GM10266 (cell line): ENCODE measurements around the gene SLC9A5.

Experiments used
- DNase-seq: peaks from one replicate; pipeline ENCODE4 v3.0.0; 2012; ENCODE audit errors: extremely low spot score
- TF ChIP-seq, protein P1 (sequence below): IDR thresholded peaks from 2 replicates; pipeline ENCODE4 v1.5.1; 2012; ENCODE audit warnings: mild to moderate bottlenecking, low read depth; ENCODE audit not compliant: control insufficient read depth, insufficient read depth; ENCODE audit errors: missing control alignments

SLC9A5 gene

DNA sequence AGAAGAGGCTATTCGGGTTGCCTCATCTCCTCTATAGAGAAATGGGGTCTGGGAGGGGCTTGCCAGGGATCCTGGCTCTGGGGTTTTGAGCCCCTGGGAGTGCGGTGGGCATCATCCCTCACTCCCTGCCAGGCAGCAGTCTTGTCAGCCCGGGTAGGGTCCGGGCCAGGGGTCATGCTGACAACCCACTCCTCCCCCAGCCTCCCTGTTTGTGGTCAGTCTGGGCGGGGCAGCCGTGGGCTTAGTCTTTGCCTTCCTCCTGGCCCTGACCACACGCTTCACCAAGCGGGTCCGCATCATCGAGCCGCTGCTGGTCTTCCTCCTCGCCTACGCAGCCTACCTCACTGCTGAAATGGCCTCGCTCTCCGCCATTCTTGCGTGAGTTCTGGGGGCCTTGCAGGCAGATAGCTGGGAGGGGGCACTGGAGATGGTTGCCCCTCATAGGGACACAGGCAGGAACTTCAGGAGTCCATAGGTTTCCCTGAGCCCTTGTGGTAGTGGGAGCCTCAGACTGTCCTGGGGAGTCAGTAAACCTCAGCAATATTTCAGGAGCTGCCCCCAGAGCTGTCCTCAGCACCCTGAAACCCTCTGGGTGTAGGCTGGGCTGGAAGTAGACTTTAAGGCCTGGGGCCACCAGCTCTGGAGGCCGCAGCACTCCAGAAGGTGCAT lies 6.9 kb downstream of the SLC9A5 start:
- no peak for DNase-seq
- TF ChIP-seq, protein P1, sequence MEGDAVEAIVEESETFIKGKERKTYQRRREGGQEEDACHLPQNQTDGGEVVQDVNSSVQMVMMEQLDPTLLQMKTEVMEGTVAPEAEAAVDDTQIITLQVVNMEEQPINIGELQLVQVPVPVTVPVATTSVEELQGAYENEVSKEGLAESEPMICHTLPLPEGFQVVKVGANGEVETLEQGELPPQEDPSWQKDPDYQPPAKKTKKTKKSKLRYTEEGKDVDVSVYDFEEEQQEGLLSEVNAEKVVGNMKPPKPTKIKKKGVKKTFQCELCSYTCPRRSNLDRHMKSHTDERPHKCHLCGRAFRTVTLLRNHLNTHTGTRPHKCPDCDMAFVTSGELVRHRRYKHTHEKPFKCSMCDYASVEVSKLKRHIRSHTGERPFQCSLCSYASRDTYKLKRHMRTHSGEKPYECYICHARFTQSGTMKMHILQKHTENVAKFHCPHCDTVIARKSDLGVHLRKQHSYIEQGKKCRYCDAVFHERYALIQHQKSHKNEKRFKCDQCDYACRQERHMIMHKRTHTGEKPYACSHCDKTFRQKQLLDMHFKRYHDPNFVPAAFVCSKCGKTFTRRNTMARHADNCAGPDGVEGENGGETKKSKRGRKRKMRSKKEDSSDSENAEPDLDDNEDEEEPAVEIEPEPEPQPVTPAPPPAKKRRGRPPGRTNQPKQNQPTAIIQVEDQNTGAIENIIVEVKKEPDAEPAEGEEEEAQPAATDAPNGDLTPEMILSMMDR = no peak

DNA sequence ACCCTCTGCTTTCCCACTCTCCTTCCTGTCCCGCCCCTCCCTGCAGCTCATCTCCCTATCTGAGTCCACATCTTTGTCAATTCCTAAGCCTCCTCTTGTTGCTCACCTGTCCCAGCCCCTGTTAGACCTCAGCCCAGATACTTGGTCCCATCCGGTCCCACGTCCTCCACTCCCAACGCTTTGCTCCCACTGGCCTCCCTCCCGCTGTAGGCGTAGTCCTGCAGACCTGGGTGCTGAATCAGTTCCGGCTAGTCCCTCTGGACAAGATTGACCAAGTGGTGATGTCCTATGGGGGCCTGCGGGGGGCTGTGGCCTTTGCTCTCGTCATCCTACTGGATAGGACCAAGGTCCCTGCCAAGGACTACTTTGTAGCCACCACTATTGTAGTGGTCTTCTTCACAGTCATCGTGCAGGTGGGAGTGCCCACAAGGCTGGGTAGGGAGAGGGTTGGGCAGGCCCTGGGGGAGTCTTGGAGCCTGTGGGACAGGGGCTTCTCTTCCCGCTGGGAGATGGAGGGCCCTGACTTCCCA lies 8.0 kb downstream of the SLC9A5 start:
- DNase-seq = no peak
- TF ChIP-seq, protein P1 = no peak

DNA sequence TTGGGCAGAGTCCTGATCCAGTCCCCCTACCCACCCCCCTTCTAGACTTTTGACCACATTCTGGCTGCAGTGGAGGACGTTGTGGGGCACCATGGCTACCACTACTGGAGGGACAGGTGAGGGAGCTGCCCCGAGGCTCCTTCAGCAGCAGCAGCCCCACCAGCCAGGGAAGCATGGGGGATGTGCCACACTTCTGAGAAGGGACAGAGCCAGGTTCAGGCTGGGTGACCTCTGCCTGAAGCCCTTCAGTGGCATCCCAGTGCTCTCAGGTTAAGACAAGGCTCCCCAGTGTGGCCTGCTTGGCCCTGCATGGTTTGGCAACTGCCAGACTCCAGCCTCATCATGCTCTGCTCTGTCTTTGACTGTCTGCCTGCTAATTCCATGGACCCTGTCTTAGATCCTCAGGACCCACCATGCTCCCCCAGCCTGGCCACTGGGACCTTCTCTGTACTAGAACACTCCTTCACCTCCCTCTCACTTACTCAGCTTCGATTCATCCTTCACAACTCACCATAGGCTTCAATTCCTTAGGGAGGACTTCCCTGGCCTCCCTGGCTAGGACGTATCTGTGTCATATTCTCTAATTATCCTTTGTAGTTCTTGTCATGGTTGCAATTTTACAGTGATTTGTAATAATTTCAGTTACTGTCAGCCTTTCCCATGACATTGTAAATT lies 8.8 kb downstream of the SLC9A5 start:
- no peak for DNase-seq
- TF ChIP-seq, protein P1 = no peak

DNA sequence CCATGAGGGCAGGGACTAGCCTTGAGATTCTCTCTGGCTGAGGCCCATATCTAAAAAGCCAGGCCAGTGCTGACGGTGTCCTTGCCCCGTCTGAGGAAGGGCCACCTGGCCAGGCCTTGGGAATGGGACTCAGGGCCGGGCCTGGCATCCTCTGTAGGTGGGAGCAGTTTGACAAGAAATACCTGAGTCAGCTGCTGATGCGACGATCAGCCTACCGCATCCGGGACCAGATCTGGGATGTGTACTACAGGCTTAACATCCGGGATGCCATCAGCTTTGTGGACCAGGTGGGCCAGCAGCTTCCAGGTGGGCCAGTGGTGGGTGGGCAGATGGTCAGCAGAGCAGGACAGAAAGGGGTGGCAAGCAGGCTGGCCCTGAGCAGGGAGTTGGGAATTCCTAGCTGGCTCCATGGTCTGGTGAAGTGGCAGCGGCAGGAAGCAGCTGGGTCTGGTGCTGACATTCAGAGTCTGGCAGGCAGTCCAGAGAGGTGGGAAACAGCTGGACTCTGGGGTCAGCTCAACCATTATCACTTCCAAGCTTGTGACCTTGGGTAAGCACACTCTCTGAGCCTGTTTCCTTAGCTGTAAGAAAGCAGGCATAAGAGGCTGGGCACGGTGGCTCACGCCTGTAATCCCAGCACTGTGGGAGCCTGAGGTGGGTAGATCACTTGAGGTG lies 9.5 kb downstream of the SLC9A5 start:
- no peak for DNase-seq
- TF ChIP-seq, protein P1 = no peak

DNA sequence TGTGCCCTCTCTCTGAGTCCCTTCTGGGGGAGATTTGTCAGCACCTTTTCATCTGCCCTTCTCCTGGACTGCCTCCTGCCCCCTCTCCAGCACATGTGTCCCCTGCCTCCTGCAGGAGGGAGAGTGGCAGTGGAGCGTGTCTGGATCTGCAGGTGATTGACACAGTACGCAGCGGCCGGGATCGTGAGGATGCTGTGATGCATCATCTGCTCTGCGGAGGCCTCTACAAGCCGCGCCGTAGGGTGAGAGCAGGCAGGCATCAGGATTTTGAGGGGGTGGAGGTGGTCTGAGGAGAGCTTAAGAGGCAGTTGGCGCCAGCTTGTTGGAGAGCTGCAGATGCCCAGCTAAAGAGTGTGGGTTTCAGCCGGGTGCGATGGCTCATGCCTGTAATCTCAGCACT lies 10.9 kb downstream of the SLC9A5 start:
- TF ChIP-seq, protein P1 = no peak
- DNase-seq = no peak

DNA sequence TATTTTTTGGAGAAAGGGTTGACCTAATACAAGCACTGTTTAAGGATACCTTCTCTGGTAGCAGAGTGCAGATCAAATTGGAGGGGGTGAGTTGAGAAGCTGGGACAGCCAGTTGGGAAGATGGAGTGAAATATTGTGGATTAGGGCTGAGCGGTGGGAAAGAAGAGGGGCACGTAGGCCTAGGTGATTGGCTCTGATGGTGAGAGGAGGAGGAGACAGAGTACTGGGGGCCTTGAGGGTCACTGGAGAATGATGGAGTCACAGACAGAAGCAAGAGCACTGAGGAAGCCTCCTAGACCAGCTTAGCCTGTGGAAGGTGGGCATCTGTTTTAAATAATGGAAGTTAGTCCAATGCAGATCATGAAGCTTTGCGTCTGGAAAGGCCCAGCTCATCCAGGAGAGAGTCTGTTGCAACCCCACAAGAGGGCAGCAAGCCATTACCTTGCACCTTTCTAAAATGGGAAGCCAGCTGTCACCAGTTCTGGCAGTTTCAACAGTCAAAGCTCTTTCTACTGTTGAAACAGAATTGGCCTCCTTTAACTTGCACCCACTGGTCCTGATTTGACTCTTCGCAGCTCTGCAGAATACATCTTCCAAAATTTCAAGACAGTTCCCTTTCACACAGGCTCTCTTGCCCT lies 11.8 kb downstream of the SLC9A5 start:
- TF ChIP-seq, protein P1 = peak; percentile 78
- peak; percentile 69 for DNase-seq
